ENCODE results near the gene RALGPS2. TPM values are rescaled to one million over a fixed set of nuclear protein-coding genes. Genes with fewer than 3 reads are reported as not detected.

The RALGPS2 gene
- total and polyA plus RNA-seq, 2 of the 8 experiments (the other 6 are each of a cell fraction or from before 2014, with no cell fraction given) = 6.7 to 38.0 TPM

GRCh38 chr1:178898401-178898800 lies 173.4 kb downstream of the RALGPS2 start:
- no peak overlapping the region for H2BK5ac ChIP-seq (ENCODE audit: low read depth, low read length)
- peaks cover 0 to 5% (median 3%) of the 10 kb centered on the region in 4 experiments; a peak in 6 of 8 replicates for H3K36me3 ChIP-seq (ENCODE audit: control insufficient read depth in 2 of 4, insufficient read depth in 4 of 4, low read length in 3 of 4)
- H2BK15ac ChIP-seq (ENCODE audit: low read length) = no peak overlapping the region
- H2AK5ac ChIP-seq (ENCODE audit: low read depth, low read length) = no peak overlapping the region
- no peak overlapping the region for H4K5ac ChIP-seq (ENCODE audit: insufficient read length, low read depth, low read length)
- H3K4me2 ChIP-seq (ENCODE audit: insufficient read depth in 1 of 2, low read depth in 2 of 2, low read length in 2 of 2) = no peak overlapping the region
- ChIA-PET POLR2A (ENCODE audit: partially characterized antibody) (no interaction called here), CTCF (ENCODE audit: partially characterized antibody) (no interaction called here)
- H3K27ac ChIP-seq (ENCODE audit: low read depth, low read length) = no peak overlapping the region
- FAIRE-seq = no peak
- H2BK20ac ChIP-seq (ENCODE audit: low read length) = no peak overlapping the region
- no peak overlapping the region for H2BK120ac ChIP-seq (replicated peaks; ENCODE audit: low read depth, low read length)
- H3K9me3 ChIP-seq (ENCODE audit: insufficient read depth in 2 of 2, low read depth in 1 of 2, low read length in 1 of 2) = no peaks in the 10 kb centered on the region
- DNase-seq (ENCODE audit: low read depth in 1 of 2, low spot score in 2 of 2) = no peak
- H3K9ac ChIP-seq (replicated peaks in 1 of 4; ENCODE audit: extremely low read depth in 1 of 4, low read depth in 3 of 4, low read length in 3 of 4) = no peak overlapping the region
- no peaks in the 10 kb centered on the region for H3K79me1 ChIP-seq (ENCODE audit: low read depth, low read length)
- TF ChIP-seq KDM4A (IDR thresholded peaks at IDR 0.05; ENCODE audit: low read depth, low read length, severe bottlenecking) (no peak), KDM5A (IDR thresholded peaks at IDR 0.05; ENCODE audit: low read length) (no peak), JUN (IDR thresholded peaks at IDR 0.05; ENCODE audit: low read depth, low read length) (no peak), RNF2 (IDR thresholded peaks at IDR 0.05; ENCODE audit: borderline replicate concordance, low read depth, low read length, missing control alignments, poor library complexity, severe bottlenecking) (no peak), ZNF274 (IDR thresholded peaks at IDR 0.05; ENCODE audit: borderline replicate concordance, extremely low read depth, low read length) (no peak), SIX5 (IDR thresholded peaks at IDR 0.05; ENCODE audit: low read depth, low read length) (no peak), TEAD4 (IDR thresholded peaks at IDR 0.05; ENCODE audit: low read depth, low read length) (no peak)
- no peak overlapping the region for H3K4ac ChIP-seq (replicated peaks; ENCODE audit: insufficient read length, low read depth, low read length)
- H4K8ac ChIP-seq (ENCODE audit: extremely low read depth, insufficient read depth, low read length) = no peak overlapping the region
- H4K91ac ChIP-seq (replicated peaks; ENCODE audit: insufficient read length, low read length) = no peak overlapping the region
- no peaks in the 10 kb centered on the region for H3K79me2 ChIP-seq (ENCODE audit: control insufficient read depth in 1 of 2, insufficient read depth in 2 of 2, low read length in 2 of 2)
- no peak overlapping the region for H2AFZ ChIP-seq (ENCODE audit: low read length)
- H4K20me1 ChIP-seq (replicated peaks in 1 of 2; ENCODE audit: control insufficient read depth in 1 of 2, insufficient read depth in 2 of 2, low read length in 2 of 2) = peaks cover 0 to 1% of the 10 kb centered on the region in 2 experiments
- no peak overlapping the region for H3K18ac ChIP-seq (ENCODE audit: extremely low read depth, low read length)
- H3K56ac ChIP-seq (replicated peaks; ENCODE audit: insufficient read length, low read depth, low read length) = no peak overlapping the region
- H3K23me2 ChIP-seq (ENCODE audit: low read depth, low read length) = no peaks in the 10 kb centered on the region
- H3K4me3 ChIP-seq (ENCODE audit: extremely low read depth in 1 of 4, insufficient read depth in 2 of 4, low read depth in 3 of 4, low read length in 4 of 4) = no peak overlapping the region
- H3K4me1 ChIP-seq (replicated peaks in 1 of 4; ENCODE audit: control insufficient read depth in 3 of 4, insufficient read depth in 4 of 4, low read length in 3 of 4) = no peaks in the 10 kb centered on the region
- H2BK12ac ChIP-seq (ENCODE audit: low read depth, low read length) = no peak overlapping the region
- 96% methylated on average over 1 of the region's 1 CpG; no CpG with 5 or more reads in 1 of the 2 experiments for WGBS, 2 experiments (ENCODE audit: extremely low coverage in 1 of 2, insufficient coverage in 1 of 2, insufficient read length in 1 of 2, insufficient replicate concordance in 2 of 2, low coverage in 1 of 2, low lambda C conversion rate in 2 of 2, missing lambda C conversion rate in 1 of 2)
- no peak overlapping the region for H3K23ac ChIP-seq (ENCODE audit: insufficient read length)
- no peaks in the 10 kb centered on the region for H3K27me3 ChIP-seq (replicated peaks in 1 of 4; ENCODE audit: control insufficient read depth in 3 of 4, extremely low read depth in 1 of 4, insufficient read depth in 3 of 4, low read length in 3 of 4)
- no peak overlapping the region for H3K14ac ChIP-seq (ENCODE audit: insufficient read length)
